HG03571 (cell line): Measurements from ENCODE around the gene CGB7.

Source experiments
- ATAC-seq: cut with Tn5 transposase; IDR thresholded peaks from one replicate; pipeline ENCODE4 v1.9.1; 2021; ENCODE audit not compliant: unreplicated experiment

The CGB7 gene

DNA sequence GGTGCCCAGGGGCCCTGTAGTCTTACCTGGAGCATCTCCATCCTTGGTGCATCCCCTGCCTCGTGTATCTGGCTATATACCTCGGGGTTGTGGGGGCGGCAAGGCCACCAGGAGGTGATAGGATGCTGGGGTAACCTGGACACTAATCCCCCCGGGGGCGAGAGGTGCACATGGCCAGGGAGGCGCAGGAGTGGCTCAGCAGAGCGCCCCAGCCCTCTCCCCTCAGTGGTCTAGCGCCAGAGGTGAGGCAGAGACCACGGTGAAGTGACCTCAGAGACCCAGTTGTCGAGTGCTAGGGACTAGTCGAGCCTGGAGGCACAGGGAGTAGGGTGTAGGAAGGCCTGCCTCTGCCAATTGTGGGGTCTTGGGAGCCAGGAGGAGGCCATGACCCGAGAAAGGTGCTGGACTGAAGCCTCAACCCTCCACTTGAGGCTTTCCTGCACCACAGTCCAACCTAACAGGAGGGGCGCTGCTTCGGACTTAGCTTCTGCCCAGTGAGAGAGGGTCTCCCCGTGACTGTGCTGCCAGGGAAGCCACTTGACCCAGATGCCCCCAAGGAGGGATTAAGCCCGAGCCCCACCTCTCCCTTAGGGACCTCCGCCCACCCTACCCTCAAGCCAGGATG lies 40.4 kb downstream of the CGB7 start, which contains the start of gene LHB:
Gene LHB, minus strand, starts transcription at position 51 of the 625 bp plus-strand sequence. Its CDS starts 10 bp downstream, at position 41.
- ATAC-seq: no peak

DNA sequence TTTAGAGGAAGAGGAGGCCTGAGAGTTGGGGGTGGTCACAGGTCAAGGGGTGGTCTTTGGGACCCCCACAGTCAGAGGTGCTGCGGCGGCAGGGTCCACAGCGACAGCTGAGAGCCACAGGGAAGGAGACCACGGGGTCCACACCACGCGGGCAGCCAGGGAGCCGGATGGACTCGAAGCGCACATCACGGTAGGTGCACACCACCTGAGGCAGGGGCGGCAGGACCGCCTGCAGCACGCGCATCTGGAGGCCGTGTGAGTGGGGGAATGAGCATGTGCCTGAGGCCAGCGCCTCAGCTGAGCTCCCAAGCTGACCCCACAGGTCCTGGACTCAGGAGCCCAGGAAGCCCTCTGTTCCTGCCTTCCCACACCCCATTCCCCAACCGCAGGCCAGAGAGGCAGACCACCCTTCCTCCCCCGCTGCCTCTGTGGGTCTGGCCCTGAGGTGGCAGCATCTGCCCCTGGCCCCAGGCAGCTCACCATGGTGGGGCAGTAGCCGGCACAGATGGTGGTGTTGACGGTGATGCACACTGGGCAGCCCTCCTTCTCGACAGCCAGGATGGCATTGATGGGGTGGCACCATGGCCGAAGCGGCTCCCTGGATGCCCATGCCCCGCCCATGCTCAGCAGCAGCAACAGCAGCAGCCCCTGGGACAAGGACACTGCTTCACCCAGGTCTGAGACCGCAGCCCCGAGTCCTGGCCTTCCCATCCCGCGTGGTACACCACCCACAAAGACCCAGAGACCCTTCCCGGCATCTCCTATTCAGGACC lies 41.3 kb downstream of the CGB7 start:
- no peak for ATAC-seq

- no peak for ATAC-seq
Measured at GRCh38 chr19:49014870-49015255, 42.7 kb downstream of the CGB7 start.

DNA sequence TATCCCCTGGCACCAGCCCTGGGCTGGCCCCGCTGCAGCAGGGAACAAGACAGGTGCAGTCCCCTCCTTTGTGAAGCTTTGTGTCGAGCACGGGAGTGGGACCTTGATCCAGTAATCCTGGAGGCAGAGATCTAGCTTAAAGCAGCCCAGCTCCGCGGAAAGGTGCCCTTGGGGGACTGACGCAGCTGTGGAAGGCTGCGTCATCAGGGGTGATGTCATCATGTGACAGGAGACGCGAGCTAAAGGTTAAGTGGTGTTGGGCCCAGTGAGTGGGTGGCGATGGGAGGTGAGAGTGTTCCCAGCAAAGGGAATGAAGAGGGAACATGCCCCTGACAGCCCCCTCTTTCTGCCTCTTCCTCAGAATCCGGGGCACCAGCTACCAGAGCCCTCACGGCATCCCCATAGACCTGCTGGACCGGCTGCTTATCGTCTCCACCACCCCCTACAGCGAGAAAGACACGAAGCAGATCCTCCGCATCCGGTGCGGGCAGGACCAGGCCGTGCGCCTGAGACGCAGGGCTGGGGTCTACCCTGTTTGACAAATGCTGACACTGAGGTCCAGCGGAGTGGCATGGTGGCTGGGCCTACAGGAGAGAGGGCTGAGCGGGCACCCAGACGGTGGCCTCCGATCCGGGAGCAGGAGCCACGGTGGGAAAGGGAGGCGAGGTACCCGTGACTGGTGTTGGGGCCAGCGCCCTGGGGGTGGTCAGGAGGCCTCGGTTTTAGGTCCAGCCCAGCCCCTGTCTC lies 43.3 kb downstream of the CGB7 start:
- no peak for ATAC-seq

DNA sequence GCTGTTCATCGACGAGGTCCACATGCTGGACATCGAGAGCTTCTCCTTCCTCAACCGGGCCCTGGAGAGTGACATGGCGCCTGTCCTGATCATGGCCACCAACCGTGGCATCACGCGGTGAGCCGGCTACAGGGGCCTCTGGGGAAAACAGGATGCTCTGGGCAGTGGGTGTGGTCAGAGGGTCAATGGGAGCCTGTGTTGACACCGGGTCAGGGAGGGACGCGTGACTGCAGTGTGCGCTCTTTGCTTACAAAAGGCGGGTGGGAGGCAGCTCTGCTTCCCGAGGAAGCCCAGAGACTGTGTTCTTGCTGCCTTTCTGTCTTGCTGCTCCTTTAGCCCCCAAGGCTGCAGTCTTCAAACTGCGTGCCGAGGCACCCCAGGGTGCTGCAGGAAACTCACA lies 46.4 kb downstream of the CGB7 start:
- no peak for ATAC-seq

GRCh38 chr19:49010453-49010852 lies 47.1 kb downstream of the CGB7 start:
- ATAC-seq: no peak

GRCh38 chr19:49009828-49010227 lies 47.7 kb downstream of the CGB7 start:
- ATAC-seq: no peak

DNA sequence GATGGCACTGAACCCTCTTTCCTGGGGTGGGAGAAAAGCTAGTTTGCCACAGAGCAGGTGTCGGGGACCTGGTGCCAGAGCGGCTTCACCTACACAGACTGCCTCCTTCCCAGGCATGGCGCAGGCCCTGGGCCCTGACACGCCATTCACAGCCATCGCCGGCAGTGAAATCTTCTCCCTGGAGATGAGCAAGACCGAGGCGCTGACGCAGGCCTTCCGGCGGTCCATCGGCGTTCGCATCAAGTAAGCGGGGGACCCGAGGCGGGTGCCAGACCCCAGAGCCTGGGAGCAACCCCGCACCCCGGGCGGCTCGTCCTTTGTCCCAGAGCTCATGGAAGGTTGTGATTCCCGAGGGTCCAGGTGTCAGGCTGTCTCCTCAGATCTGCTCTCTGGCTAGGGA lies 50.6 kb downstream of the CGB7 start:
- no peak for ATAC-seq

- ATAC-seq: no peak
Measured at GRCh38 chr19:49004964-49005614, 52.5 kb downstream of the CGB7 start.
